NCI-H82 treated with DMSO at 0.1 percent for 48 hours (cell line): ENCODE results near the gene ATXN10.
"Not testable (repeated sequence)": the region's sequence is repeated elsewhere in the genome, so short reads cannot be mapped to it uniquely, and the experiment has no call there.

Experiments used
- DNase-seq: peaks from one replicate; lab custom pipeline; 2025; ENCODE audit not compliant: unreplicated experiment; lab: John Stamatoyannopoulos, UW

Gene ATXN10

DNA sequence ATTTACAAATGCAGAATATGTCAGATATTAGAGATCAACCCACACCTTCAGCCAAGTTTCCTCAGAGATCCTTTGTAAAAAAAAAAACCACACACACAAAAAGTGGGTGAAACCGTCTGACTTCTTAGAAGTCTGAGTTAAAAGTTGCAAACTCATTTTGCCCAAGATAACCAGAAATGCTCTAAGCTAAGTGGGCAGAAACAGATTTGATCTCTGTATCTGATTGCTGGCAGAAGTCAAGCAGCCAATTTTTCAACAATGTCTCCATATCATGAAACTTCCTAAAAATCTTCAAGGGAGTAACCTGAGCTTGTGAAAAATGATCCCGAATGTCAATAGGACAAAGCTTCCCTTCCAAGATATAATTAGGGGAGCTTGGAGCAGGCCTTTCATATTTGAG, 28.6 kb upstream of the ATXN10 start:
- no peak for DNase-seq

GRCh38 chr22:45644714-45645113, 26.9 kb upstream of the ATXN10 start:
- DNase-seq, result no peak

DNA sequence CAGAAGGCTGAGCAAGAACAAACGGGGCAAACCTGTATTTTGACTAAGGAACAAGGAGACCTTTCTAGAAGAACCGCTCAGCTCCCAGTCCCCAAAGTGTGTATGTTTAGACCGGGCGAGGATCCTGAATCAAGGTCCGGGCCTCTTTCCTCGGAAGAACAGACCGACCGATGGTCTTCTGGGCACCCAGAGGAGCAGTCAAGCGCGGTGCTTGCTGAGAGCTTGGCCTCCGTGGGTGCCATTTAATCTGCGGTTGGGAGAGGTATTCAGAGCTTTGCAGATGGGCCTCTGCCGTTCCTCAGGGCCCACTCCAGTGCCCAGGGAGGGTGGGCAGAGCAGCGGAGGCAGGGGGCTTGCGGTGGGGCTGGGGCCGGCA, 26.5 kb upstream of the ATXN10 start:
- DNase-seq, result no peak

DNA sequence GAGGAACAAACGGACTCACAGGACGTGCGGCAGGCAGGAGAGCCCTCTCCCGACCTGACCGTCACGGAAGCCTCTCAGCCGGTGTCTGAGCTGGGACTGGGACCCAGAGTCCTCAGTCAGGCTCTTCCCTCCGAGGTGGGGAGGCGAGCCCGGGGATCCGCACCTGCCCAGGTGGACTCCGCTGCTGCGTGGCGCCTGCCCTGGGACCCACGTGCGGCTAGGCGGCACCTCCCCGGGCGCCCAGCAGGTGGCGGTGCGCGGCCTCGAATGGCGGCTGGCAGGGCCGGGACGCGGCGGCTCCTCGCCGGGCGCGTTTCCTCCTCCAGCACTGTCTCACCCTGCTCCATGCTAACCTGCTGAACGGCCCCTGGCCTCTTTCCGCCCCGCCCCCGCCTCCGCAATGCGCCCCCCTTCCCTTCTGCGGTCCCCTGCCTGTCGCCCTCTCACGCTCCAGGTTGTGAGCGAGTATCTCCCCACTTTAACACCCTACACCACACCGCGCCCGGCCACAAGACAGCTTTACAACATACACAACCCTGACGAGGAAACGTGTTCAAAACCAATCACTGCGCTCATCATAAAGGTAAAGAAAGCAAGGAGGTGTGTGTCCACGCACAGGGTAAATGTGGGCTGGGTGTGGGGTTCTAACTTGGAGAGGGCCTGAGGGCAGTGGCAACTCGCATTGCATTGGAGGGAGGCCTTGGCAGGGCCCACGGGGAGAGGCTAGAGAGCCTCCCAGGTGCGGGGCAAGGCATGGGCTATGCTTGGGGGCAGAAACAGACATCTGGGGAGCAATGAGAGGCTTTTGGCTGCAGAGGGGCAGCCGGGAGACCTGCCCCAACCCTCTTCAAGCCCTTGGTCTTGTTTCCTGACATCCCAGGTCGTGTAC, 25.9 kb upstream of the ATXN10 start:
- DNase-seq, result no peak

DNA sequence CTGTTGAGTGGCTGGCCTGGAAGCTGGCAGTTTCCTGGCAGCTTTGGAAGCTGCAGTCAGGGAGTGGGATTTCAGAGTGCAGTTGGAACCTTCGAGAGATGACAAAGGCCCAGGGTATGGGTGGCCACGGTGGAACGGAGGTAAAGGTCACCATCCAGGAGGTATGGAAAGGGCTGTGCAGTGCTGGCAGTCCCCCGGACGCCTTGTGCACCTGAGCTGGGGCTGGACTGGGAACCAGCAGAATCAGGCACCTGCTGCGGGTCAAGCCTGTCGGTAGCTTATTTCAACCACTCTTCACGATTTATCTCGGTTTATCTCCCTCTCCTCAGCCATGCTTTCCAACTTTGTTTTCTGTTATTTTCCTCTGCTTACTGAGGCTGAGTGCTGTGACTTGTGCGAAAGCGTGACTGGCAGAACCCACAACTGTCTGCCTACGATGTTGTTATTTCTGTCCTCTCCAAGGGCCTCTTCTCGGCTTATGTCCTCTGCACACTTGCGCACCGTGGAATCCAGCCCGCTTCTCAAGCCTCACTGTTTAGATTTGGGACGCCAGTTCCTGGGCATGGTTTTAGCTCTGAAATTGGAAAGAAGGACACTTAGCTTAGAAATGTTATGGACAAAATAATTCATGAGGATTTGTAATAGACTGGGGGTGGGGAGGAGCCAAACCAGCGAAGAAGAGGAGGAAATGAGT, 24.0 kb upstream of the ATXN10 start:
- DNase-seq, result no peak

DNA sequence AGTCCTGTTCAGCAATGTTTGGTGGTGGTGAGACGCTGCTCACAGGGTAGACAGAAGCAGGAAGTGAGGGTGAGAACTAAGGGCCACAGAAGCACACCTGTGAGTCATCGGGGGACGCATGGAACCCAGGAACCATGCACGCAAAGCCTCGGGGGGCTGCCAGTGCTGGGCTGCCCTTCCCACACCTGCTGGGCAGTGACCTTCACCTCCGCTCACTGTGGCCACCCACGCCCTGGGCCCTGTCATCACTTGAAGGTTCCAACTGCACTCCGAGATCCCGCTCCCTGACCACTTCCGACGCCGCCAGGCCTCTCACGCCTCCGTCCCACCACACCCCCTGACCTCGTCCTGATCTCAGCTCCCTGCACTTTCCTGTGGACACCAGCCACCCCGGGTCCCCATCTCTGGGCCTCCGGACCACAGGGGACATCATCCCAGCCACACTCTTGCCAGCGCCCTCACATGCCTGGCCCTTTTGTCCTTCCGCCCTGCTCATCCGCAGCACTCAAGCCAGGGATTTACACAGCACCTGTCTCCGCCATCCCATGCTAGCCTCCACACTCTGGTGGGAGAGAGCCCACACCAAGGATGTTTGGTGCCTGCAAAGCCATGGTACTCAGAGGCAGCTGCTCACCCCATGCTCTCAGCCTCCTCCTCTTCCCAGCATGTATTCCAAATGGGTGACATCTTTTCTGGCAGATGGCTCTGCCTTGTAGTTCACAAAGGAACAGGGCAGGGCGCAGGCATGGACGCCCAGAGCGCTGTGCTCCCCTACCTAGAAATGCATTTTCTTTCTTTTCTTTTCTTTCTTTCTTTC, 23.1 kb upstream of the ATXN10 start:
- no peak for DNase-seq

GRCh38 chr22:45649809-45650208, 21.8 kb upstream of the ATXN10 start:
- no peak for DNase-seq

GRCh38 chr22:45650721-45651120, 20.9 kb upstream of the ATXN10 start:
- DNase-seq, result no peak

DNA sequence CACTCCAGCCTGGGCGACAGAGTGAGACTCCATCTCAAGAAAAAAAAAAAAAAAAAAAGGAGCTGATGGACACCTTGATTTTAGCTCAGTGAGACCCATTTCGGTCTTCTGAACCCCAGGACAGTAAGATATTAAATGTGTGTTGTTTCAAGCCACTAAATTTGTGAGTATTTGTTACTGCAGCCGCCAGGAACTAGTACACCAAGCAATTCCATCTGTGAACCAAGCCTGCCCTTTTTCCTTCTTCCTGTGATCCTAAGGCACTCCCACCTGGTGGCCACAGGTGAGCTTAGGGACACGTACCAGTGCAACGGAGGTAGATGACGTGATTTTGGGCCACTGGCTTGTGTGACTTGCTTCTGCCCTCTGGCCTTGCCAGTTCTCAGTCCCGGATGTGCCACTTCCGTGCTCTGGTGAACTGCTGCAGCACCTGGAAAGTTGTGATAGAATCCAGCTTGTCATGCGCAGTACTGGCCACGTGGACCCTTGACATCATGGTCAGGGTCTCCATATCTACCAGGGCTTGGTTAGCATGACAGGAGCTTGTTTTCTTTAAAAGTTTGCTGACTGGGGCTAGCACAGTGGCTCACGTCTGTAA, 19.6 kb upstream of the ATXN10 start:
- DNase-seq, result no peak

GRCh38 chr22:45656577-45656976, 15.1 kb upstream of the ATXN10 start:
- no peak for DNase-seq

GRCh38 chr22:45657701-45658100, 13.9 kb upstream of the ATXN10 start:
- DNase-seq, result no peak

DNA sequence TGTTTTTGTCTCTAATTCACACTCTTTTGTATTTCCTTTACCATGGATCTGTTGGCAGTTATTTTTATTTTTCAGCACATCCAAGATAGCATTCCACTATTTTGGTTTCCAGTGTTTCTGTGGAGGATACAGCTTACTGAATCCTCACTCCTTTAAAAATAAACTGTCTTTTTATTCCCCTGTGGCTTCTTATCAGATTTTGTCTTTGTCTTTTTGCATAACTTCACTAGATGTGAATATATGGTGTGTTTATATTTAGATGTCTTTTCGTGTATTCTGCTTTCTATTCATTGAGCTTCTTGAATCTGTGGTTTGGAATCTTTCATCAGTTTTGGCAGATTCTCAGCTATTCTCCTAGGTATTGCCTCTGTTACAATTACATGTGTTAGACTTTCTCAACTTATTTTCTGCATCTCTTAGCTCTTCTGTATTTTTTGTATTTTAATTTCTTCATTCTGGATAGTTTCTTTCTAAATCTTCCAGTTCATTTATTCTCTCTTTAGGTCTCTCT, 7.4 kb upstream of the ATXN10 start:
- no peak for DNase-seq

- DNase-seq, result no peak
Observed at GRCh38 chr22:45667486-45667885, 4.1 kb upstream of the ATXN10 start.

- DNase-seq, result not testable (repeated sequence)
Observed at GRCh38 chr22:45670363-45670762, 1.3 kb upstream of the ATXN10 start.

- DNase-seq, result peak; percentile 60
Observed at GRCh38 chr22:45670981-45671782, 452 bp upstream of the ATXN10 start.

DNA sequence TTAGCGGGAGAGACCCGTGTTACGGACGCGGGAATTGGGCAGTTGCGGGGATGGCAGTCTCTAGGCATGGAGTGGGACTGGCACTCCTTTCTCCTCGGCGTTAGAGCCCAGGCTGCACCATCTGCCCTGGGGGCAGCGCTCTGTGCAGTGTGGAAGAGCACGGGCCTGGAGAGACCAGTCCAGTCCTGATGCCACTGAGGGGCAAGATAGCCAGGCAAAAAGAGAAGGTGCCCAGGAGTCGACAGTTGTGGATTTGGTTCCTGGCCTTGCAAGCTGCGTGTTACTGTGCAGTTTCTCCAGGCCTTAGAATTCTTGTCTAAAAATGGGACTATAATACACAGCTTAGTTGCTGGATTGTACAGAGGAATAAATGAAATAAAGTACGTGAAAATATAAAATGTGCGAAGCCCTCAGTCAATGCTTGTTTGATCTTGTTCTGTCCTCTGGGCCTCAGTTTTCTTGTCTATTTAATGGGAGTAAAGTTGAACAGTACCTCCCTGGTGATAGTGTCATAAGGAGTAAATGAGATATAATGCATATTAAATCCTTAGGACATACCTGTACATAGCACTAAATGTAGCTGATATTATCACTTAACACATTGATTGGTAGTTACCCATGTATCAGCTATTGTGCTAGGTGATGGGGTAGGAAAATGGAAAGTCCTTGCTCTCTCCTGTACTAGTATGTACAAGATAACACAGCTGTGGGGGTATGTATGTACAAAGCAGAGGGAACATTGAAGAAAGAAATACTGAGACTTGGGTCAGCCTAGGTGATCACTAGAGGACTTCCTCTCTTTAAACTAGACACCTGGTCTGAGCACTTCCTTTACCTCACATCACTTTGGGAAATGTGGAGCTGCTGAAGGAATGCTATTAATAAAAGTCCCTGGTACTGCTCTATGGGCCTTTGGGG, 1.2 kb downstream of the ATXN10 start:
- DNase-seq, result no peak

GRCh38 chr22:45673482-45674175, 2.0 kb downstream of the ATXN10 start:
- DNase-seq, result no peak

GRCh38 chr22:45676024-45676423, 4.4 kb downstream of the ATXN10 start:
- no peak for DNase-seq

- no peak for DNase-seq
Observed at GRCh38 chr22:45677063-45677462, 5.4 kb downstream of the ATXN10 start.
